Activated CD4-positive, alpha-beta T cell treated with anti-CD3 and anti-CD28 coated beads, Interleukin-2, amount 50 U/mL, for 48 hours (primary cell): ENCODE results near the gene FBXO40.

Experiments used
- DNase-seq, 2 experiments: peaks; one replicate each; pipeline ENCODE4 v3.0.0-alpha.2; 2020

Gene FBXO40

GRCh38 chr3:121665488-121665887 lies 72.3 kb downstream of the FBXO40 start:
- DNase-seq: no peak

- DNase-seq: no peak
These were observed 74.2 kb downstream of the FBXO40 start for GRCh38 chr3:121667333-121667732.

DNA sequence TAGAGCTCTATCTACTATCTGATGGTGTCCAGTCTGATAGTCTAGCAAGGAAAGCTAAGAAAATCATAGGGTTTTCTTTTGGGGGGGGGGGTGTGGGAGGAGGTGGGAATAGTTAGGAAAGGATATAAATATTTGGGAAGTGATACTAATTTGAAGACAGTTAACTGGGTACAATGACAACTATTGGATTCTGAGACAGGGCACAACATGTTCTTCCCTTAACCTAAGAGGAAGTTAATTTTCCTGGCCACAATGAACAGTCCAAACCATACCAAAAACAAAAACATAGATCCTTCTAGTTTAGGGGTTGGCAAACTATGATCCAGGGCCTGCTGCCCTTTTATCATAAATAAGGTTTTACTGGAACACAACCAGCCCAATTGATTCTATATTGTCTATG lies 77.5 kb downstream of the FBXO40 start:
- no peak for DNase-seq

DNA sequence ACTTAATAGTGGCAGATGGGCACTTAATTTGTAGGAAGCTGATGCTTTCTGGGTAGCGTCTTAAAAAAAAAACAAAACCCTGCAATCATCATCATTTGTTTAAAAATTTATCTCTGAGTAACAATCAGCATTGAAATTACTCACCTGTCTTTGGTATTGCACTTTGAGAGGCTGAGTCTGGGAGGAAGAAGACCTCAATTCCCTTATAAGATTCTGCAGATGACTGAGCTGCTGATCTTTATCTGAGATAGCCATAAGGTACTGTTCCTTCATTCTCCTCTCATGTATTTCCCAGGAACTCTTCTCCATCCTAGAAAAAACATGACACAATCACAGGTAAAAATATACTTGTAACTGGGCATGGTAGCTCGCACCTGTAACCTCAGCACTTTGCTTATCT lies 84.0 kb downstream of the FBXO40 start:
- no peak for DNase-seq
